ENCODE data around the gene TES. TPM values are rescaled to one million over a fixed set of nuclear protein-coding genes. Genes with fewer than 3 reads are reported as not detected.

Gene TES
- 10 to 100 TPM; 40.4 to 71.0 TPM for total RNA-seq
- polyA plus RNA-seq (ENCODE audit: insufficient read depth, low read depth, low replicate concordance), result 120 TPM
- long read RNA-seq, donor 1, transcript TES-201 (7 exons, 2,782 nt), result major isoform, 12 of 18 reads
- long read RNA-seq, donor 1, partial matches to known transcripts, result 5 of 18 reads
- long read RNA-seq, donor 1, other reads (novel, unspliced or antisense), result 0 of 18 reads
- long read RNA-seq, donor 2, partial matches to known transcripts, result 5 of 10 reads
- long read RNA-seq, donor 2, other reads (novel, unspliced or antisense), result 0 of 10 reads

- Histone ChIP-seq H3K4me3 (peak within 1 kb of the TSS; percentile 59 to 72), H3K9me3 (no peaks in the 10 kb centered on the region), H3K36me3 (ENCODE audit: low read depth, missing control alignments) (no peaks in the 10 kb centered on the region), H3K4me1 (peaks cover 26% of the 10 kb centered on the region), H3K27ac (peak within 1 kb of the TSS; percentile 81 to 84), H3K27me3 (no peaks in the 10 kb centered on the region)
- TF ChIP-seq CTCF (IDR thresholded peaks at IDR 0.05), result no peak
- TF ChIP-seq POLR2A (IDR thresholded peaks at IDR 0.05), result no peak
- peak; percentile 85 for DNase-seq
- 2% methylated on average over 42 to 81 of the region's 83 CpGs for WGBS, 2 donors
- intact Hi-C loops (cut with DNase I; ENCODE audit: low total_unique reads), result no loop called here
Observed at GRCh38 chr7:116210345-116211005, at the start of gene TES. Gene TES, plus strand, starts transcription at chr7:116210539. Its CDS starts 169 bp downstream, at chr7:116210708.

- no peaks in the 10 kb centered on the region for H3K27me3 ChIP-seq
- H3K36me3 ChIP-seq (ENCODE audit: low read depth, missing control alignments), result no peaks in the 10 kb centered on the region
- H3K9me3 ChIP-seq, result no peaks in the 10 kb centered on the region
- TF ChIP-seq CTCF (IDR thresholded peaks at IDR 0.05), result no peak
- TF ChIP-seq POLR2A (IDR thresholded peaks at IDR 0.05), result no peak
- H3K27ac ChIP-seq, result no peak overlapping the region
- DNase-seq, result no peak
- intact Hi-C loops (cut with DNase I; ENCODE audit: low total_unique reads), result no loop called here
- H3K4me1 ChIP-seq, result no peaks in the 10 kb centered on the region
- H3K4me3 ChIP-seq, result no peak overlapping the region
Observed at GRCh38 chr7:116161728-116162127, 48.6 kb upstream of the TES start.

- Histone ChIP-seq H3K4me3 (no peak overlapping the region), H3K36me3 (ENCODE audit: low read depth, missing control alignments) (no peaks in the 10 kb centered on the region), H3K4me1 (no peaks in the 10 kb centered on the region), H3K27me3 (no peaks in the 10 kb centered on the region), H3K27ac (no peak overlapping the region), H3K9me3 (no peaks in the 10 kb centered on the region)
- TF ChIP-seq CTCF (IDR thresholded peaks at IDR 0.05) (no peak), POLR2A (IDR thresholded peaks at IDR 0.05) (no peak)
- intact Hi-C loops (cut with DNase I; ENCODE audit: low total_unique reads), result no loop called here
- DNase-seq, result no peak
Observed at GRCh38 chr7:116162254-116162653, 48.1 kb upstream of the TES start.

- no peaks in the 10 kb centered on the region for H3K27me3 ChIP-seq
- no peak overlapping the region for H3K4me3 ChIP-seq
- H3K4me1 ChIP-seq, result no peaks in the 10 kb centered on the region
- no peaks in the 10 kb centered on the region for H3K36me3 ChIP-seq (ENCODE audit: low read depth, missing control alignments)
- no peak for TF ChIP-seq CTCF (IDR thresholded peaks at IDR 0.05)
- TF ChIP-seq POLR2A (IDR thresholded peaks at IDR 0.05), result no peak
- DNase-seq, result no peak
- H3K27ac ChIP-seq, result no peak overlapping the region
- intact Hi-C loops (cut with DNase I; ENCODE audit: low total_unique reads), result no loop called here
- no peaks in the 10 kb centered on the region for H3K9me3 ChIP-seq
Observed at GRCh38 chr7:116162992-116163391, 47.3 kb upstream of the TES start.

All from testis (tissue), 5 donors.